Retinal pigment epithelial cell (primary cell): ENCODE measurements around the gene DPEP2NB.

Experiments
- DNase-seq: peaks from one replicate; pipeline ENCODE4 v3.0.0-alpha.2; 2010; ENCODE audit warnings: low read depth
- H3K4me3 ChIP-seq: 2 replicates; pipeline ENCODE4 v1.5.1; 2011; ENCODE audit warnings: mild to moderate bottlenecking, low read length, control low read depth, moderate library complexity
- TF ChIP-seq, protein P1 (sequence below): conservative IDR thresholded peaks from 2 replicates; pipeline ENCODE4 v1.5.1; 2011; ENCODE audit warnings: low read depth, low read length, control low read depth, inconsistent platforms

Gene DPEP2NB

DNA sequence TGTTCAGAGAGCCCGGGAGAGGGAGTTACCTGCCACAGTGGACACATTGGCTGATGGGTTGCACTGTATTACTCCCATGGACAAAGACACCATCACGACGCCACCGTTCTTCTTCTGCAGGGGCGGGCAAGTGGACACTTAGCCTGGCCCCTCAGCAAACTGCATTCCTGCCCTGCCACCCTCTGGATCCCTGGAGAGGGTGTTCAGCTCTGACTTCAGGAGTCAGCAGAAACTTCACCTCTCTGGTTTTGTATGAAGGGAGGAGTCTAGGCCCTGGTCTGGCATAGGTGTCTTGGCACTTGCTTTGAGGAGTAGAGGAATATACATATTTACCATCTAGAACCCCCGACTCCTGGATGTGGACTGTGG, 25.7 kb downstream of the DPEP2NB start:
- no peak for DNase-seq
- H3K4me3 ChIP-seq, result no peak overlapping the region
- TF ChIP-seq, protein P1, sequence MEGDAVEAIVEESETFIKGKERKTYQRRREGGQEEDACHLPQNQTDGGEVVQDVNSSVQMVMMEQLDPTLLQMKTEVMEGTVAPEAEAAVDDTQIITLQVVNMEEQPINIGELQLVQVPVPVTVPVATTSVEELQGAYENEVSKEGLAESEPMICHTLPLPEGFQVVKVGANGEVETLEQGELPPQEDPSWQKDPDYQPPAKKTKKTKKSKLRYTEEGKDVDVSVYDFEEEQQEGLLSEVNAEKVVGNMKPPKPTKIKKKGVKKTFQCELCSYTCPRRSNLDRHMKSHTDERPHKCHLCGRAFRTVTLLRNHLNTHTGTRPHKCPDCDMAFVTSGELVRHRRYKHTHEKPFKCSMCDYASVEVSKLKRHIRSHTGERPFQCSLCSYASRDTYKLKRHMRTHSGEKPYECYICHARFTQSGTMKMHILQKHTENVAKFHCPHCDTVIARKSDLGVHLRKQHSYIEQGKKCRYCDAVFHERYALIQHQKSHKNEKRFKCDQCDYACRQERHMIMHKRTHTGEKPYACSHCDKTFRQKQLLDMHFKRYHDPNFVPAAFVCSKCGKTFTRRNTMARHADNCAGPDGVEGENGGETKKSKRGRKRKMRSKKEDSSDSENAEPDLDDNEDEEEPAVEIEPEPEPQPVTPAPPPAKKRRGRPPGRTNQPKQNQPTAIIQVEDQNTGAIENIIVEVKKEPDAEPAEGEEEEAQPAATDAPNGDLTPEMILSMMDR, result no peak

DNA sequence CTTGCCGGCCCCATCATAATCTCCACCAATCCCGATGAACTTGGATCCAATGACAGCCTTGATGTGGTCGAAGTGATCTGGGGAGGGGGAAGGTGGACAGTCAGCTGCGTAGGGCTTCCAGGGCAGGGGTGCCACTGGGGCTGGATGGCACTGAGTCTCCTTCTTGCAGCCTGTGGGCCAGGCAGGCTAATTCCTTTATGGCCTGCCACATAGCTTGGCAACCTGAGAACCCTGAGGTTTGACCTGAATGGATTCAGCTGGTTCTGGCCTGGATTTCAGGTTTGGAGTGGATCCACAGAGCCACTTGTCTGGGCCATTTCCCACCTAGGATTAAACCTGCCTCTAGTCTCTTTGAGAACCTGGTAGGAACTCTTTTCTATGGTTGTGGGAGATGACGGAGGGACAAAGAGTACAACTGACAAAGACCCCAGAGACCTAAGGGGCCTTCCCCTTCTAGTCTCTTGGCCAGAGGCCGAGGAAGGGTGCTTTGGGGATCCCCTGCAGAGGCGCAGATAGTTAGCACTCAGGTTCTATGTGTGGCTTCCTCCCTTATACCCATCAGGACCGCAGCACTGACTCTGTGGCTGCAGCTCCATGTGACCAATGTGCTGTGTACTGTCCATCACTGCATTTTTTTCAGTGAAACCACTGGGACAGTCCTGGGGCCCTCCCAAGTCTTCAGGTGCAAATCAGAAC, 26.2 kb downstream of the DPEP2NB start:
- TF ChIP-seq, protein P1, result no peak
- no peak for DNase-seq
- no peak overlapping the region for H3K4me3 ChIP-seq

DNA sequence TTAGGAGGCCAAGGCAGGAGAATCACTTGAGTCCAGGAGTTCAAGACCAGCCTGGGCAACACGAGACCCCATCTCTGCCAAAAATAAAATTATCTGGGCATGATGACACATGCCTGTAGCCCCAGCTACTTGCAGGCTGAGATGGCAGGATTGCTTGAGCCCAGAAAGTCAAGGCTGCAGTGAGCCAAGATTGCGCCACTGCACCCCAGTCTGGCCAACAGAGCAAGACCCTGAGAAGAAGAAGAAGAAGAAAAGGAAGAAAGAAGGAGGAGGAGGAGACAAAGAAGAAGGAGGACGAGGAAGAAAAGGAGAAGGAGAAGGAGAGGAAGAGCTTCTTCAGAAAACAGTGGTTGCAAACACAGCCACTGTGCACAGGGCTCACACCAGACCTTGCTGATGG, 27.0 kb downstream of the DPEP2NB start:
- no peak for DNase-seq
- TF ChIP-seq, protein P1, result no peak
- H3K4me3 ChIP-seq, result no peak overlapping the region

DNA sequence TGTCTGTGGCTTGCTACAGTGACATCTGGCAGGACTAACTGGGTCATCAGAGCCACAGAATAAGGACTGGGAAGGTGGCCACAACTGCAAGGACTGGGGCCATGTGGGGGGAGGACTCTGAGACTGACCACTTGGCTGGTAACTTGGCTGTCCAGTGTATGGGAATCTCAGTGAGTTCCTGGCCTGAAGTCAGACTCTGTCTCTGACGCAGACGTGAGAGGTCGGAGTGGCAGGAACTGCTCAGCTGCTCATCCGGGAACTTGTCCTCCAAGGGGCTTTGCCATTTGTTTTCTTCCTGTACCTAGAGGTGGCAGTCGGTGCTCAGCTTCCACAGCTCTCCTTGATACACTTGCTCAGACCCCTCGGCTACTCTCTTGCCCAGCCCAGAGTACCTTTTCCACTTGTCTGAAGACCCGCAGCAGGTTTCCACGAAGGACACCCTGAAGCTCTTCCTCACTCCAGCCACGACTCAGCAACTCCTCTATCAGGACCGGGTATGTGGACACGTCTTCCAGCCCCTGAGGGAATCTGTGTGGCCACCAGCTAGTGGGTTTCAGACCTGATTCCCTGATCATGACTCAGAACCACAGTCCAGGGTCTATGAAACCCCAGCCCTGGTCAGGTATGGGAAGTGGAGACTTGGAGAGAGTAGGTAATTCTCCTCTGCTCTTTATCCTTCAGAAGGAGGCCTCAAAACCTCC, 28.1 kb downstream of the DPEP2NB start:
- no peak overlapping the region for H3K4me3 ChIP-seq
- DNase-seq, result no peak
- TF ChIP-seq, protein P1, result no peak

DNA sequence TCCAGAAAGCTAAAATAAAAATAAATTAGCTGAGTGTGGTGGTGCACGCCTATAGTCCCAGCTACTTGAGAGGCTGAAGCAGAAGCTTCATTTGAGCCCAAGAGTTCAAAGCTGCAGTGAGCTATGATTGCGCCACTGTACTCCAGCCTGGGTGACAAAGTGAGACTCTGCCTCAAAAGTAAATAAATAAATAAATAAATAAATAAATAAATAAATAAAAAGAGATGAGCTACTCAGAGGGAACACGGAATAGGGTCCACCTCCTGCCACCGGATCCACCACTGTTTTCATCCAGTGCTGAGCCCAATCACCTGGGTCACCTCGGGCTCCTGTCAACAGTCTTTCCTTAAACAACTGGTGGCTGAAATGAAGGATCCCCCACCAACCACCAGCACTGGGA, 28.8 kb downstream of the DPEP2NB start:
- TF ChIP-seq, protein P1, result no peak
- no peak for DNase-seq
- H3K4me3 ChIP-seq, result no peak overlapping the region

DNA sequence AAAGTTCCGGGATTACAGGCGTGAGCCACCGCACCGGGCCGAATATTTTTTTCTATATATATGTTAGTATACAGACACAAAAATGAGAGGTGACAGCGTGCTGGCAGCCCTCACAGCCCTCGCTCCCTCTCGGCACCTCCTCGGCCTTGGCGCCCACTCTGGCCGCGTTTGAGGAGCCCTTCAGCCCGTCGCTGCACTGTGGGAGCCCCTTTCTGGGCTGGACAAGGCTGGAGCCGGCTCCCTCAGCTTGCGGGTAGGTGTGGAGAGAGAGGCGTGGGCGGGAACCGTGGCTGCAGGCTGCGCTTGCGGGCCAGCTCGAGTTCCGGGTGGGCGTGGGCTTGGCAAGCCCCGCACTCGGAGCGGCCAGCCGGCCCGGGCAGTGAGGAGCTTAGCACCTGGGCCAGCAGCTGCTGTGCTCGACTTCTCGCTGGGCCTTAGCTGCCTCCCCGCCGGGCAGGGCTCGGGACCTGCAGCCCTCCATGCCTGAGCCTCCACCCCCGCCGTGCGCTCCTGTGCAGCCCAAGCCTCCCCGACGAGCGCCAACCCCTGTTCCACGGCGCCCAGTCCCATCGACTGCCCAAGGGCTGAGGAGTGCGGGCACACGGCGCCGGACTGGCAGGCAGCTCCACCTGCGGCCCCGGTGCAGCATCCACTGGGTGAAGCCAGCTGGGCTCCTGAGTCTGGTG, 33.6 kb downstream of the DPEP2NB start:
- TF ChIP-seq, protein P1, result no peak
- H3K4me3 ChIP-seq, result no peak overlapping the region
- DNase-seq, result no peak
